ENCODE data around the gene FAM83C.

DNA sequence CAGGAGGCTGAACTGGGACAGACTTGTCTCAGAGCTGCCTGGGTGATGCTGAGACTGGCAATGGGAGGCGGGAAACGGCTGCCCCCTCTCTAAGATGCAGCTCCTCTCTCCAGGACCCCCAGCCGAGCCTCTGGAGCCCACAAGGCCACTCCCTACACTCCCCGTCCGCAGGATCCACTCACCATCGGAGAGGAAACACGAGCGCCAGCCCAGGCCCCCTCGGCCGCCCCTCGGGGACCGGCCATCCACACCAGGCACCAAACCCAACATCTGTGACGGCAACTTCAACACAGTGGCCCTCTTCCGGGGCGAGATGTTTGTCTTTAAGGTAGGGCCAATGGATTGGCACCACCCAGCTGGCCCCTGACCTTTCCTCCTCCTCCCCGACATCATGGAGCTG is 25.1 kb downstream of the FAM83C start:
- TF ChIP-seq, protein P1, sequence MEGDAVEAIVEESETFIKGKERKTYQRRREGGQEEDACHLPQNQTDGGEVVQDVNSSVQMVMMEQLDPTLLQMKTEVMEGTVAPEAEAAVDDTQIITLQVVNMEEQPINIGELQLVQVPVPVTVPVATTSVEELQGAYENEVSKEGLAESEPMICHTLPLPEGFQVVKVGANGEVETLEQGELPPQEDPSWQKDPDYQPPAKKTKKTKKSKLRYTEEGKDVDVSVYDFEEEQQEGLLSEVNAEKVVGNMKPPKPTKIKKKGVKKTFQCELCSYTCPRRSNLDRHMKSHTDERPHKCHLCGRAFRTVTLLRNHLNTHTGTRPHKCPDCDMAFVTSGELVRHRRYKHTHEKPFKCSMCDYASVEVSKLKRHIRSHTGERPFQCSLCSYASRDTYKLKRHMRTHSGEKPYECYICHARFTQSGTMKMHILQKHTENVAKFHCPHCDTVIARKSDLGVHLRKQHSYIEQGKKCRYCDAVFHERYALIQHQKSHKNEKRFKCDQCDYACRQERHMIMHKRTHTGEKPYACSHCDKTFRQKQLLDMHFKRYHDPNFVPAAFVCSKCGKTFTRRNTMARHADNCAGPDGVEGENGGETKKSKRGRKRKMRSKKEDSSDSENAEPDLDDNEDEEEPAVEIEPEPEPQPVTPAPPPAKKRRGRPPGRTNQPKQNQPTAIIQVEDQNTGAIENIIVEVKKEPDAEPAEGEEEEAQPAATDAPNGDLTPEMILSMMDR (IDR thresholded peaks at IDR 0.05): no peak
- no peak for TF ChIP-seq EP300 (IDR thresholded peaks at IDR 0.05)
- TF ChIP-seq, protein P2, sequence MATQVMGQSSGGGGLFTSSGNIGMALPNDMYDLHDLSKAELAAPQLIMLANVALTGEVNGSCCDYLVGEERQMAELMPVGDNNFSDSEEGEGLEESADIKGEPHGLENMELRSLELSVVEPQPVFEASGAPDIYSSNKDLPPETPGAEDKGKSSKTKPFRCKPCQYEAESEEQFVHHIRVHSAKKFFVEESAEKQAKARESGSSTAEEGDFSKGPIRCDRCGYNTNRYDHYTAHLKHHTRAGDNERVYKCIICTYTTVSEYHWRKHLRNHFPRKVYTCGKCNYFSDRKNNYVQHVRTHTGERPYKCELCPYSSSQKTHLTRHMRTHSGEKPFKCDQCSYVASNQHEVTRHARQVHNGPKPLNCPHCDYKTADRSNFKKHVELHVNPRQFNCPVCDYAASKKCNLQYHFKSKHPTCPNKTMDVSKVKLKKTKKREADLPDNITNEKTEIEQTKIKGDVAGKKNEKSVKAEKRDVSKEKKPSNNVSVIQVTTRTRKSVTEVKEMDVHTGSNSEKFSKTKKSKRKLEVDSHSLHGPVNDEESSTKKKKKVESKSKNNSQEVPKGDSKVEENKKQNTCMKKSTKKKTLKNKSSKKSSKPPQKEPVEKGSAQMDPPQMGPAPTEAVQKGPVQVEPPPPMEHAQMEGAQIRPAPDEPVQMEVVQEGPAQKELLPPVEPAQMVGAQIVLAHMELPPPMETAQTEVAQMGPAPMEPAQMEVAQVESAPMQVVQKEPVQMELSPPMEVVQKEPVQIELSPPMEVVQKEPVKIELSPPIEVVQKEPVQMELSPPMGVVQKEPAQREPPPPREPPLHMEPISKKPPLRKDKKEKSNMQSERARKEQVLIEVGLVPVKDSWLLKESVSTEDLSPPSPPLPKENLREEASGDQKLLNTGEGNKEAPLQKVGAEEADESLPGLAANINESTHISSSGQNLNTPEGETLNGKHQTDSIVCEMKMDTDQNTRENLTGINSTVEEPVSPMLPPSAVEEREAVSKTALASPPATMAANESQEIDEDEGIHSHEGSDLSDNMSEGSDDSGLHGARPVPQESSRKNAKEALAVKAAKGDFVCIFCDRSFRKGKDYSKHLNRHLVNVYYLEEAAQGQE (IDR thresholded peaks at IDR 0.05): no peak

All from A549 (cell line).